ENCODE measurements around the gene ATP10A. TPM values are rescaled to one million over a fixed set of nuclear protein-coding genes. Genes with fewer than 3 reads are reported as not detected.

Gene ATP10A
- total and polyA plus RNA-seq, 9 of the 15 experiments (the other 6 are each of a cell fraction or from before 2014, with no cell fraction given) = 0.09 TPM; not detected in 8

DNA sequence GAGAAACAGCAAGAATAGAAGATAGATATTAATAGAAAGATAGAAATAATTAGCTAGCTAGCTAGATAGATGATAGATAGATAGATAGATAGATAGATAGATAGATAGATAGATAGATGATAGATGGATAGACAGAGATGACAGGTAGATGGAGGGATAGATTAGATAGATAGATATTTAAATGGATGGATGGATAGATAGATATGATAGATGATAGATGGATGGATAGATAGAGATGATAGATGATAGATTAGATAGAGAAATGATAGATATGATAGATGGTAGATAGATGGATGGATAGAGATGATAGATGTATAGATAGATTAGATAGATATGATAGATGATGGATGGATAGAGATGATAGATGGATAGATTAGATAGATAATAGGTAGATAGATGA, 8.3 kb upstream of the ATP10A start (continued):
- TF ChIP-seq, protein P1, sequence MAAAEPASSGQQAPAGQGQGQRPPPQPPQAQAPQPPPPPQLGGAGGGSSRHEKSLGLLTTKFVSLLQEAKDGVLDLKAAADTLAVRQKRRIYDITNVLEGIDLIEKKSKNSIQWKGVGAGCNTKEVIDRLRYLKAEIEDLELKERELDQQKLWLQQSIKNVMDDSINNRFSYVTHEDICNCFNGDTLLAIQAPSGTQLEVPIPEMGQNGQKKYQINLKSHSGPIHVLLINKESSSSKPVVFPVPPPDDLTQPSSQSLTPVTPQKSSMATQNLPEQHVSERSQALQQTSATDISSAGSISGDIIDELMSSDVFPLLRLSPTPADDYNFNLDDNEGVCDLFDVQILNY (CRISPR knock-in tag; IDR thresholded peaks at IDR 0.05) = no peak
- TF ChIP-seq MTA1 (IDR thresholded peaks at IDR 0.05; ENCODE audit: borderline replicate concordance) = 0 out of 2 replicates have a peak, but pooled peaks have one; percentile 59
- TF ChIP-seq, protein P2, sequence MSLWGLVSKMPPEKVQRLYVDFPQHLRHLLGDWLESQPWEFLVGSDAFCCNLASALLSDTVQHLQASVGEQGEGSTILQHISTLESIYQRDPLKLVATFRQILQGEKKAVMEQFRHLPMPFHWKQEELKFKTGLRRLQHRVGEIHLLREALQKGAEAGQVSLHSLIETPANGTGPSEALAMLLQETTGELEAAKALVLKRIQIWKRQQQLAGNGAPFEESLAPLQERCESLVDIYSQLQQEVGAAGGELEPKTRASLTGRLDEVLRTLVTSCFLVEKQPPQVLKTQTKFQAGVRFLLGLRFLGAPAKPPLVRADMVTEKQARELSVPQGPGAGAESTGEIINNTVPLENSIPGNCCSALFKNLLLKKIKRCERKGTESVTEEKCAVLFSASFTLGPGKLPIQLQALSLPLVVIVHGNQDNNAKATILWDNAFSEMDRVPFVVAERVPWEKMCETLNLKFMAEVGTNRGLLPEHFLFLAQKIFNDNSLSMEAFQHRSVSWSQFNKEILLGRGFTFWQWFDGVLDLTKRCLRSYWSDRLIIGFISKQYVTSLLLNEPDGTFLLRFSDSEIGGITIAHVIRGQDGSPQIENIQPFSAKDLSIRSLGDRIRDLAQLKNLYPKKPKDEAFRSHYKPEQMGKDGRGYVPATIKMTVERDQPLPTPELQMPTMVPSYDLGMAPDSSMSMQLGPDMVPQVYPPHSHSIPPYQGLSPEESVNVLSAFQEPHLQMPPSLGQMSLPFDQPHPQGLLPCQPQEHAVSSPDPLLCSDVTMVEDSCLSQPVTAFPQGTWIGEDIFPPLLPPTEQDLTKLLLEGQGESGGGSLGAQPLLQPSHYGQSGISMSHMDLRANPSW (CRISPR knock-in tag; IDR thresholded peaks at IDR 0.05) = no peak
- TF ChIP-seq HDAC1 (IDR thresholded peaks at IDR 0.05) = 0 out of 4 replicates have a peak, but pooled peaks of 1 of the 2 experiments have one; percentile 22
- TF ChIP-seq HCFC1 (IDR thresholded peaks at IDR 0.05; ENCODE audit: low read depth, low read length) = no peak
- TF ChIP-seq CXXC5 (CRISPR knock-in tag; IDR thresholded peaks at IDR 0.05) = no peak
- no peak for TF ChIP-seq MBD2 (IDR thresholded peaks at IDR 0.05; ENCODE audit: borderline replicate concordance, low read depth)
- TF ChIP-seq ZBTB2 (IDR thresholded peaks at IDR 0.05) = peak; percentile 83
- TF ChIP-seq DACH1 (IDR thresholded peaks at IDR 0.05; ENCODE audit: partially characterized antibody) = peak; percentile 86
